Stimulated activated CD8-positive, alpha-beta memory T cell treated with anti-CD3 and anti-CD28 coated beads, Interleukin-12 subunit alpha, Interleukin-12 subunit beta, amount 100 ng/mL, for 24 hours (primary cell): ENCODE results near the gene NAV3.
"Not testable (repeated sequence)": the region's sequence is repeated elsewhere in the genome, so short reads cannot be mapped to it uniquely, and the experiment has no call there.

Source experiments
- DNase-seq: peaks from one replicate; pipeline ENCODE4 v3.0.0-alpha.2; 2020; ENCODE audit errors: extremely low read depth

Gene NAV3

DNA sequence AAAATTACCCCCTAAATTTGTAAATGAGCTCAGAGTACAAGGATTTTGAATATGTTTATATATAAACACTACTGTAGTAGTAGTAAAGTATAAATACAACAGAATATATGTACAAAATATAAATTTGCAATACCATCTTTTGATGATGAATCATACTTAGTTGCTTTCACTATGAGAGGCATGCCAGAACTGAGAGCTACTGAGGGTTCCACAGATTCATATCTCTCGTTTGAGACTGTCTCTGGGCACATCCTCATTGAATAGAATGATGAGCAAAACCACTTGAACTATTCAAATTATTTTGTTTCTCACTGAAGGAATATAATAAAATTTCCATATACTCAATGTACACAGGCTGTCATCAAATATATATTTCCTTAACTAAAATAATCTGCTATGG, 417.6 kb downstream of the NAV3 start:
- DNase-seq = no peak

DNA sequence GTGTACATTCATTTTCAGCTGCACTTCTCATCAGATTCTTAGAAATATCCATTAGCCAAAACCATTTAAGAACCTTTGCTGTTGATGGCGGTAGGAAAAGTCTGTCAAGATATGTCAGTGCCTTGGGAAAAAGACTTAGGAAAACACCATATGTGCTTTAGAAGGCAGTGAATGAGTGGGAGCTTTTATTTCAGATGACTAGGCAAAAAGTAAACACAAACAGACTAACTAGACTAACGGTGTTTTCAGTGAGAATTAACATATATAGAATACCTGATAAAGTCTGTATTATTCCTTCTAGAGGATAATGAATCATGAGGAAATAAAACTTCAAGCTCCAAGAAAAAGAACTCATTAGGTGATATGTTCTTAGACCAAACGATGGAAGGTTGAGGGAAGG, 418.9 kb downstream of the NAV3 start:
- DNase-seq = no peak

GRCh38 chr12:78257662-78258061, 427.0 kb downstream of the NAV3 start:
- DNase-seq = not testable (repeated sequence)

- DNase-seq = no peak
These were observed 430.3 kb downstream of the NAV3 start for GRCh38 chr12:78260976-78261375.

DNA sequence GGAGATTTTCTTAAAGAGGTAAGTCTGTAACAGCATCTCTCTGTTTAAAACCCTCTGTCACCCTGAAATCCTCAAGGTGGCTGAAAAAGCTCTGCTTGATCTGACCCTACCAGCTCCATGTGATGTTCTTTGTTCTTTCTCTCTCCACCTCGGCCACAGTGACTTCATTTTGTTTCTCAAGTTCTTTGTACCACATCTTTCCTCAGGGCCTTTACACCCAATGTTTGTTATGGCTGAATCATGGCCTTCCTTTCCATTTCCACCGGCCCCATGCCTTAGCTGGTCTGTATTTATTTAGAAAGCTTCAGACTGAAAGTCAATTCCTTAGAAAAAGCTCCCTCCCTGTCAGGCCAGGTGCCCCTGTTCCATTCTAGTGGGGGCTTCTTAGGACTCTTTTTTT, 431.2 kb downstream of the NAV3 start:
- no peak for DNase-seq
